Activated T-cell treated with anti-CD3 and anti-CD28 coated beads, Interleukin-2, amount 50 U/mL, for 24 hours (primary cell): Measurements from ENCODE around the gene HNRNPD.
"Not testable (repeated sequence)": the region's sequence is repeated elsewhere in the genome, so short reads cannot be mapped to it uniquely, and the experiment has no call there.

Experiments
- DNase-seq: peaks from one replicate; pipeline ENCODE4 v3.0.0-alpha.2; 2020
- H3K27ac Mint-ChIP-seq: 2 replicates; pipeline ENCODE4 v1.8.0; 2020; ENCODE audit warnings: mild to moderate bottlenecking, mixed read lengths
- H3K27me3 Mint-ChIP-seq: 2 replicates; pipeline ENCODE4 v1.8.0; 2020; ENCODE audit warnings: mixed read lengths
- H3K36me3 Mint-ChIP-seq: 2 replicates; pipeline ENCODE4 v1.8.0; 2020; ENCODE audit warnings: low read depth, mixed read lengths
- H3K4me1 Mint-ChIP-seq: 2 replicates; pipeline ENCODE4 v1.8.0; 2020; ENCODE audit warnings: low read depth, mixed read lengths
- H3K4me3 Mint-ChIP-seq: 2 replicates; pipeline ENCODE4 v1.8.0; 2020; ENCODE audit warnings: mild to moderate bottlenecking, moderate library complexity, mixed read lengths
- H3K9me3 Mint-ChIP-seq: 2 replicates; pipeline ENCODE4 v1.8.0; 2020; ENCODE audit warnings: mixed read lengths

HNRNPD gene

DNA sequence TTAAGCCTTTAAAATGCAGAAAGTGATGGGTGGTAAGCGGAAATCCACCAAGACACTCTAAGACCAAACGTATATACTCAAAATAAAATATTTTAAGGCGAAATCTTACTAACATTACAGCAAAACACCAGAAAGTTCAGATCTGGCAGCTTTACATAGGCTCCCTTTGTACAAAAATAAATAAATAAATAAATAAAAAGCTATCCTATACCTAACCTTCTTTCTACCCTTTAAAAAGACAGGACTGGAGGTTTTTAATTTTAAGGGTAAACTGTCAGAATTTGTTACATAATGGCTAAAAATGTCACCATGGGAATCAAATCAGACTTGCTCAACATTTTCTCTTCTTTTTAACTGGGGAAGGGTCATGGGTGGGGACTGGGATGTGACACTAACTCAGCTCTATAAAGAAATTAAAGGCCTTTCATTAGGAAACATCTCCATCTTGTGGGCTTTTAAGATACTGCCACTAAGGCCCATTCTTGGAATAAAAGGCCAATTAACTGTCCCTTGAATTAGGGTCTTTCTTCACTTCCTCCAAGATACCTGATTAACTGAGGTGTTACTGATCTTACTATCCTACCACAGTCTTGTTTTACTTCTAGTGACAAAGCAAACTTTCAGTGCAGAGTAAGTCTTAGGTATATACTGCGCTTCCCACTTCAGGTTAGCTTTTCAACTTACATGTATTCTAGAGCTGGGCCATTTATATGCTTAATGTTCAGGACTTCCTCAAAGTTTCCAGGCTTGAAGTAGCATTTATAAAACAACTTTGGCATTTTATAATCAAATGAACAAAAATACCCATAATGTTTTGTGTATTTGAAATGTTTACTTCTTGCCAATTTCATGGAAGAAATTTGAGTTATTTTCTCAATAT, 13.3 kb downstream of the HNRNPD start:
- Mint-ChIP-seq H3K4me3 (peak overlapping the region; percentile 10), H3K9me3 (no peaks in the 10 kb centered on the region), H3K27ac (peak overlapping the region; percentile 73), H3K36me3 (peaks cover 93% of the 10 kb centered on the region), H3K4me1 (peaks cover 89% of the 10 kb centered on the region), H3K27me3 (no peaks in the 10 kb centered on the region)
- DNase-seq: no peak

DNA sequence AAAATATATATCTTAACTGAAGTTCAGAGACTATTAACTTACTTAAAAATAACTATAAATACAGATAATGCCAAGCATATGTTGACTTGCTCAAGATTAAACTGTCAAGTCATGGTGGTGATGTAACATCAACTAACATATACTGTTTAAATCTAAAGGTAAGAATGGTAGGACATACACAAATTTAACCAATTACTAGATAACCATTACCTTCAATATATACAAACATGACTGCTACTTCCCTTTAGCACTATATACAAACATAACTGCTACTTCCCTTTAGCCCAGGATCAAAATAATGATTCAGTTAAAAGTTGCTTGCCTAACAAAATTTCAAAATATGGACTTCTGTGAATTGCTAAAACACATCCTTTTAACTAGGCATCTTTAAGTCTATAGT, 14.9 kb downstream of the HNRNPD start:
- no peak overlapping the region for H3K4me3 Mint-ChIP-seq
- H3K4me1 Mint-ChIP-seq: peaks cover 86% of the 10 kb centered on the region
- H3K27me3 Mint-ChIP-seq: no peaks in the 10 kb centered on the region
- no peaks in the 10 kb centered on the region for H3K9me3 Mint-ChIP-seq
- peak overlapping the region; percentile 74 for H3K27ac Mint-ChIP-seq
- peaks cover 93% of the 10 kb centered on the region for H3K36me3 Mint-ChIP-seq
- no peak for DNase-seq

DNA sequence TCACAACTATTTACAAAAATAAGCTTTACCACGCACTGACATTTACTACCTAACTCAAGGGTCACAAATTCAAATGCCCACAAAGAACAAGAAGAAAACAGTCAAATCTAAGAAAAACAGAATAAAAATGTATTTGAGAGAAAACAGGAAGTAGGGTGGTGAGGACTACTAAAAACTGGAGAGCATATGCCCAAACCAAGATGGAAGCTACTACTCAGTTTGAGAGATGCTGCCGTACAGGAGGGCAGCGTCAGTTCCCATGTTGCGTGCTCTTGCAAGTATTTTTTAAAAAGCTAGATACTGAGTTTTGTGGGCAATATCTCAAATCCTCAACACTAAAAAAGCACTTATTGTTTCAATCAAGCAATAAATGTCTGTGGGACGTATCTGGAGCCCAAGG, 16.2 kb downstream of the HNRNPD start:
- H3K27ac Mint-ChIP-seq: peak overlapping the region; percentile 82
- DNase-seq: no peak
- peaks cover 94% of the 10 kb centered on the region for H3K36me3 Mint-ChIP-seq
- peaks cover 88% of the 10 kb centered on the region for H3K4me1 Mint-ChIP-seq
- H3K9me3 Mint-ChIP-seq: no peaks in the 10 kb centered on the region
- peak overlapping the region; percentile 18 for H3K4me3 Mint-ChIP-seq
- H3K27me3 Mint-ChIP-seq: no peaks in the 10 kb centered on the region

DNA sequence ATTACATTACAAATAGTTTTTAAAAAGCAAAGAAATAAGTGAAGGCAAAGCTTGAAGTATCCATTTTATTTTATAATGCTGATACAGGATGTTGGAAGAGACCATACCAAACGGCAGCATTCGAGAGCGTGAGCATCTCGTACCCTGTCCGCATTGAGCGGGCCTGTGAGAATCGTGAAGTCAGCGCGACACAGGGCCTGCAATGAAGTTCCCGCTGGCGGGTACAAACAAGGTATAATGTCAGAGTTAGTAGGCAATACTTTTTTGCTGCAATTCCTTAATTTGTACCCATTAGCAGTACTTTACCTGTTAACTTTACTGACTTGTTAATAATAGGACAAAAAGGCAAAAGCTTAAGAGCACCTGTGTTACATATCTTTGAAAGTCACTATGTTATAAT, 19.0 kb downstream of the HNRNPD start:
- H3K9me3 Mint-ChIP-seq: no peaks in the 10 kb centered on the region
- no peak for DNase-seq
- peak overlapping the region; percentile 18 for H3K27ac Mint-ChIP-seq
- no peaks in the 10 kb centered on the region for H3K27me3 Mint-ChIP-seq
- H3K4me1 Mint-ChIP-seq: peaks cover 78% of the 10 kb centered on the region
- no peak overlapping the region for H3K4me3 Mint-ChIP-seq
- H3K36me3 Mint-ChIP-seq: peaks cover 95% of the 10 kb centered on the region

DNA sequence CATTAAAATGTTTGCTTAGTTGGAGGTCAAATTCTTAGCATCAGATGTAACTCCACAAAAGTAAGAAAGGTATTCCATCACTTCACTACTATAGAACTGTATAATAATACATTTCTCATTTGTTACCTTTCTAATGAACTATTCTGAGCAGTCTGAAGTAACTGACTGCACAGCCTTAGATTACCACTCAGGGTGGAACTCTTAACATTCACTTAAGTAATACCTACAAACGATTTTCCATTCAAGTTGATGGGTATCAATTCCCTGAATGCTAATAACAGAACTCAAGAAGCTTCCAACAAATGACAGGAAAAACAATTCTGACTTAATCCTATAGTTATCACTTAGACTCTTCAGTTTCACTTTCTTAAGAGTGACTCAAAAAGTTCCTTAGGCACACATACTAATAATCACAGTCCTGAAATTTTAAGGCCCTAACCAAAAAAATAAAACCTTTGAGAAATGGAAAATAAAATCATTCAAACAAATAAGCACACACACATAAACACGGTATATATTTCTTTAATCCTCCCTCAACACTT, 20.9 kb downstream of the HNRNPD start:
- Mint-ChIP-seq H3K27me3 (no peaks in the 10 kb centered on the region), H3K4me1 (peaks cover 68% of the 10 kb centered on the region), H3K36me3 (peaks cover 92% of the 10 kb centered on the region), H3K9me3 (no peaks in the 10 kb centered on the region), H3K4me3 (peak overlapping the region; percentile 37), H3K27ac (peak overlapping the region; percentile 96)
- DNase-seq: no peak

DNA sequence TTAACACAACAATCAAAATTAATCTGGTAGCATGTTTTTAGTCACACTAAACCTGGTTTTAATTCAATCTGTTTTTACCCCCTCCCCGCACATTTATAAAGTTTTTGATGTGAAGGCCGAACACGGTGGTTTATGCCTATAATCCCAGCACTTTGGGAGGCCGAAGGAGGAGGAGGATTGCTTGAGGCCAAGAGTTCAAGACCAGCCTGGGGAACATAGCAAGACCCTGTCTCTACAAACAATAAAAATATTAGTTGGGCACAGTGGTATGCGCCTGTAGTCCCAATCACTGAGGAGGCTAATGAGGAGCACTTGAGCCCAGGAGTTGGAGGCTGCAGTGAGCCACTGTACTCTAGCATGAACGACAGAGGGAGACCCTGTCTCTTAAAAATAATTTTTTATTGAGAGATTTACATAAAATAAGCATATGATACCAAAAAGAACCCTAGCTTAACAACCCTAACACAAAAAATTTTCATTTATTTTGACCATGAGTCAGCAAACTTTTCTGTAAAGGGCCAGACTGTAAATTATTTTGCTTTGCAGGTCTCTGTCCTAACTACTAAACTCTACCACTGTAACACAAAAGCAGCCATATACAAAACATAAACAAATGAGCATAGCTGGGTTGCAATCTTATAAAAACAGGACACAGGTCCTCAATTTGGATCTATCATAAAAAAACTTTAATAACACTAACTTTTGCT, 21.5 kb downstream of the HNRNPD start:
- Mint-ChIP-seq H3K36me3 (peaks cover 87% of the 10 kb centered on the region), H3K27ac (peak overlapping the region; percentile 96)

DNA sequence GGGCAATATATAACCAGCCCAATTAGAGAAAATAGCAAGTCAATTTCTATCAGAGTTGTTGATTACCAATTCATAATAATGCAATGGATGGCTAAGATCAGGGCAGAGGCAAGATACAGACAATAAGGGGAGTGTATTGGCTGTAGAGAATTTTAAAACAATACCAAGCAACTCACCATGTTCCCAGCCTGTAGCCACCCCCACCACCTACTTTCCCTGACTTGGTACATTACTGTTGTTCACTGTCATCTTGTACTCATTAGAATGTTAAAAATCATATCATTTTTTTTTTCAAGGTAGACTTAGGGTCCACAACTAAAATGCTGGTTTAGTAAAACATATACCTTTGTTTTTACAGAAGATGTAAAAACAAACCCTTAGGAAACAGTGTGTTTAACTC, 27.7 kb downstream of the HNRNPD start:
- Mint-ChIP-seq H3K36me3 (peaks cover 41% of the 10 kb centered on the region), H3K27ac (peak overlapping the region; percentile 47), H3K27me3 (no peaks in the 10 kb centered on the region), H3K4me3 (no peak overlapping the region), H3K4me1 (peaks cover 14% of the 10 kb centered on the region), H3K9me3 (no peaks in the 10 kb centered on the region)
- no peak for DNase-seq

More for the DNA sequence above, 21.5 kb downstream of the HNRNPD start:
- no peaks in the 10 kb centered on the region for H3K9me3 Mint-ChIP-seq
- H3K4me1 Mint-ChIP-seq: peaks cover 62% of the 10 kb centered on the region
- no peaks in the 10 kb centered on the region for H3K27me3 Mint-ChIP-seq
- DNase-seq: no peak
- H3K4me3 Mint-ChIP-seq: no peak overlapping the region

DNA sequence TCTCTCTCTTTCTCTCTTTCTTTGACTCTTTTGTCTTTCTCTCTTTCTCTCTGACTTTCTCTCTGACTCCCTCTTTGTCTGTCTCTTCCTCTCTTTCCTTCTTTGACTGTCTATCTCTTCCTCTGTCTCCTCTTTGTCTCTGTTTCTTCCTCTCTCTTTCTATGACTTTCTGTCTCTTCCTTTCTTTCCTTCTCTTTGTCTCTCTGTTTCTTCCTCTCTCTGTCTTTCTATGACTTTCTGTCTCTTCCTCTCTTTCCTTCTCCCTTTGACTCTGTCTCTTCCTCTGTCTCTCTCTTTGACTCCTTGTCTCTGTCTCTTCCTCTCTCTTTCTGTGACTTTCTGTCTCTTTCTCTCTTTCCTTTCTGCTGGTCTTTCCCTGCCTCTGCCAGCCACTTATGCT, 38.7 kb downstream of the HNRNPD start:
- no peak overlapping the region for H3K27ac Mint-ChIP-seq

DNA sequence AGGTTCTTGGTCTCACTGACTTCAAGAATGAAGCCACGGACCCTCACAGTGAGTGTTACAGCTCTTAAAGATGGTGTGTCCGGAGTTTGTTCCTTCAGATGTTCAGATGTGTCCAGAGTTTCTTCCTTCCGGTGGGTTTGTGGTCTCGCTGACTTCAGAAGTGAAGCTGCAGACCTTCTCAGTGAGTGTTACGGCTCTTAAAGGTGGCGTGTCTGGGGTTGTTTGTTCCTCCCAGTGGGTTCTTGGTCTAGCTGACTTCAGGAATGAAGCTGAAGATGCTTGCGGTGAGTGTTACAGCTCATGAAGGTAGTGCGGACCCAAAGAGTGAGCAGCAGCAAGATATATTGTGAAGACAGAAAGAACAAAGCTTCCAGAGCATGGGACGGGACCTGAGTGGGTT, 40.1 kb downstream of the HNRNPD start:
- not testable (repeated sequence) for H3K27ac Mint-ChIP-seq, H3K36me3 Mint-ChIP-seq, H3K4me3 Mint-ChIP-seq, H3K9me3 Mint-ChIP-seq, H3K27me3 Mint-ChIP-seq, H3K4me1 Mint-ChIP-seq, DNase-seq

More for the DNA sequence above, 38.7 kb downstream of the HNRNPD start:
- no peak for DNase-seq
- Mint-ChIP-seq H3K36me3 (peaks cover 10% of the 10 kb centered on the region), H3K9me3 (peaks cover 4% of the 10 kb centered on the region), H3K27me3 (no peaks in the 10 kb centered on the region), H3K4me3 (no peak overlapping the region), H3K4me1 (no peaks in the 10 kb centered on the region)

DNA sequence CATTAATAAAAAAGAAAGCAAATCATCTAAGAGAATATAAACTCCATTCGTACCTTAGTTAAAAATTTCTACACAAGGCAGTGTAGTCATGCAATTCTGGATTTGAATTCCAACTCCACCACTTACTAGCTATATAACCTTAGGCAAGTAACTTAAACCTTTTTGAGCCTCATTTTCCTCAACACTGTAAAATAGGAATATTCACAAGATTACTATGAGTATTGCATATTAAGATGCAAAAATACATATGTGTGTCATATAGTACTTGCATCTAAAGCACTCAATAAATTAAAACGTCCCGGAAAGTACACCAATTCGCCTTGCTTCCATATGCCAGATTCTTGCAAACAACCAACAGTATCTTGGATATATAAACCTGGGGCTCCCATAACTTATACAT, 42.0 kb downstream of the HNRNPD start:
- no peak for DNase-seq
- H3K36me3 Mint-ChIP-seq: peaks cover 3% of the 10 kb centered on the region
- no peak overlapping the region for H3K27ac Mint-ChIP-seq
- H3K9me3 Mint-ChIP-seq: peaks cover 4% of the 10 kb centered on the region
- no peaks in the 10 kb centered on the region for H3K4me1 Mint-ChIP-seq
- peaks cover 4% of the 10 kb centered on the region for H3K27me3 Mint-ChIP-seq
- H3K4me3 Mint-ChIP-seq: no peak overlapping the region

DNA sequence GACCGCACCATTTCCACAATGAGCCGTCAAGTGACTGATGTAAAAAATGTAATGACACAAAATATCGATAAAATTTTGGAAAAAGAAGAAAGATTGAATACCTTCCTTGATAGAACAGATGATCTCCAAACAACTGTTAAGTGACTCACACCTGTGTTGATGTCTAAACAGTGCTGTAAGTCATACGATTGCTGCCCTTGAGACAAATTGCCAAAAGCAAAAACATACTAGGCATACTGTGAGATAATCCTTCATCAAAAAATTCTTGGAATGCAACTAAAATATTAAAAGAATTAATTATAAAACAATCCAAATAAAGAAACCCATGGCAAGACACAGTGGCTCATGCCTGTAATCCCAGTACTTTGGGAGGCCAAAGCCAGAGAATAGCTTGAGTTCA, 53.4 kb downstream of the HNRNPD start:
- Mint-ChIP-seq H3K27ac (no peak overlapping the region), H3K4me1 (no peaks in the 10 kb centered on the region), H3K9me3 (peaks cover 6% of the 10 kb centered on the region), H3K4me3 (no peak overlapping the region), H3K27me3 (peaks cover 7% of the 10 kb centered on the region), H3K36me3 (no peaks in the 10 kb centered on the region)
- no peak for DNase-seq

DNA sequence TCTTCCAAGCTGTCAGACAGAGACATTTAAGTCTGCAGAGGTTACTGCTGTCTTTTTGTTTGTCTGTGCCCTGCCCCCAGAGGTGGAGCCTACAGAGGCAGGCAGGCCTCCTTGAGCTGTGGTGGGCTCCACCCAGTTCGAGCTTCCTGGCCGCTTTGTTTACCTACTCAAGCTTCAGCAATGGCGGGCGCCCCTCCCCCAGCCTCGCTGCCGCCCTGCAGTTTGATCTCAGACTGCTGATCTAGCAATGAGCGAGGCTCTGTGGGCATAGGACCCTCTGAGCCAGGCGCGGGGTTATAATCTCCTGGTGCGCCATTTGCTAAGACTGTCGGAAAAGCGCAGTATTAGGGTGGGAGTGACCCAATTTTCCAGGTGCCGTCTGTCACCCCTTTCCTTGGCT, 70.7 kb downstream of the HNRNPD start:
- H3K36me3 Mint-ChIP-seq, H3K4me1 Mint-ChIP-seq, H3K27ac Mint-ChIP-seq, H3K4me3 Mint-ChIP-seq, DNase-seq, H3K9me3 Mint-ChIP-seq, H3K27me3 Mint-ChIP-seq: not testable (repeated sequence)
